Measurements from ENCODE around the gene VCPKMT.

Gene VCPKMT

DNA sequence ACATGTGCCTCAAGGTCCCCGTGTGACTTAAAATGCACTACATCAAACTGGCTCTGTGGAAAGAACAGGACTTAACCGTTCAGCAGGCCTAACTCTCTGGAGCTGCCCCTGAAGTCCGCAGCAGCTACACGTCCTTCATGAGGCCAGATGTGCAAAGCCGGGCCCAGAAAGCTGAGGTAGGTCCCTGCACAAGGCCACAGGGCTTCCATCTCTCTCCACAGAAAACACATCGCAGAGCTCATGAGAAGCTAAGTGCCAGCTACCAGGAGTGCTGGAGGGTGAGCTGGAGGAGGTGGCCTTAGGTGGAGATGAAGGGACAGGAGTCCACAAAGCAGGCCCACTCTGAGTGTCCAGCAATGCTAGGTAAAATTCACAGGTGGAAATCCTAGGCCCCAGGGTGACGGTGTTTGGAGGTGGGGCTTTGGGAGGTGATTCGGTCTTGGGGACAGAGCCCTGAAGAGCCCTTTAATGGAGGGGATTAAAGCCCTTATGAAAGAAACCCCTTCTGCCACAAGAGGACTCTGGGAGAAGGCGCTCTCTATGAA, 52.4 kb downstream of the VCPKMT start:
- no peak for DNase-seq

GRCh38 chr14:50062438-50063085, 53.8 kb downstream of the VCPKMT start:
- no peak for DNase-seq

GRCh38 chr14:50061664-50062437, 54.5 kb downstream of the VCPKMT start:
- no peak for DNase-seq

- no peak for DNase-seq
Measured at GRCh38 chr14:50060871-50061663, 55.3 kb downstream of the VCPKMT start.

GRCh38 chr14:50059763-50060616, 56.4 kb downstream of the VCPKMT start:
- DNase-seq: no peak
